ENCODE data around the gene SLC38A1.

GRCh38 chr12:46159309-46159901 is 109.4 kb downstream of the SLC38A1 start:
- no peak for TF ChIP-seq CTCF (IDR thresholded peaks at IDR 0.05 in 2 of 3, conservative IDR thresholded peaks at IDR 0.05 in 1 of 3; ENCODE audit: borderline replicate concordance in 1 of 3, insufficient read depth in 1 of 3, low read depth in 2 of 3, low read length in 2 of 3)
- no peak for TF ChIP-seq REST (IDR thresholded peaks at IDR 0.05; ENCODE audit: low read depth)
- TF ChIP-seq POLR2A (IDR thresholded peaks at IDR 0.05; ENCODE audit: borderline replicate concordance, extremely low read depth, insufficient read depth, insufficient read length): no peak
- TF ChIP-seq EZH2 (IDR thresholded peaks at IDR 0.05): no peak
- no peak for TF ChIP-seq YY1 (IDR thresholded peaks at IDR 0.05; ENCODE audit: extremely low read depth, insufficient replicate concordance, low read depth, low read length)
- TF ChIP-seq JUND (IDR thresholded peaks at IDR 0.05): no peak
- TF ChIP-seq ZNF274 (IDR thresholded peaks at IDR 0.05; ENCODE audit: low read depth, low read length): no peak
- TF ChIP-seq RAD21 (IDR thresholded peaks at IDR 0.05; ENCODE audit: low read depth): no peak
- TF ChIP-seq MAX (IDR thresholded peaks at IDR 0.05): no peak
- TF ChIP-seq POLR2AphosphoS5 (IDR thresholded peaks at IDR 0.05; ENCODE audit: low read depth, low read length): no peak

All from HCT116 (cell line).